NCI-H1048 (cell line): ENCODE results near the gene EIF4E.
"Not testable (repeated sequence)": the region's sequence is repeated elsewhere in the genome, so short reads cannot be mapped to it uniquely, and the experiment has no call there.

Source experiments
- DNase-seq: peaks from one replicate; lab custom pipeline; 2025; lab: John Stamatoyannopoulos, UW

The EIF4E gene

GRCh38 chr4:98932539-98932938 lies 3.6 kb upstream of the EIF4E start:
- DNase-seq: no peak

DNA sequence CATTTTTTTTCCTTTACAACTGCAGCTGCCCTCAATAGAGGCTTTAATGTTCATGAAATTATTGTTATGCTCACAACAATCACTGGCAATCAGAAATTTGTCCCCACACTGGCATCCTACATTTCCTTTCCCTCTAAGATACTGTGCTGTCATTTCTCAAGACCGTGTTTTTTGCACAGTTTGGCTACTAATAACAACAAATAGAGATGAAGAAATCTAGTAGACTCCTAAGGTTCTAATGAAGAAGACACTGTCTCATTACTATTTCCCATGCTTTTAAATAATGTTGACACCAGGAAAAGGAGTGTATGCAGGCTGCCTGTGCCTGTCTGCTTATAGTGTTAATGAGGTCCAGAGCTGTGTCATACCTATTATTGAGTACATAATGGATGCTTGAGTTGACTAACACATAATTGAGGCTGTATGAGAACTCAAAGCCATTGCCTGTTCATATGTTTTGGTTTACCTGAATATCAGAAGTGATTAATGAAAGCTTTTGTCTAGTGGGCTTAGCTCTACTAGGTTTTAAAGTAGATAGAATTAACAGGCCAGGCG lies 1.5 kb upstream of the EIF4E start:
- DNase-seq: no peak

DNA sequence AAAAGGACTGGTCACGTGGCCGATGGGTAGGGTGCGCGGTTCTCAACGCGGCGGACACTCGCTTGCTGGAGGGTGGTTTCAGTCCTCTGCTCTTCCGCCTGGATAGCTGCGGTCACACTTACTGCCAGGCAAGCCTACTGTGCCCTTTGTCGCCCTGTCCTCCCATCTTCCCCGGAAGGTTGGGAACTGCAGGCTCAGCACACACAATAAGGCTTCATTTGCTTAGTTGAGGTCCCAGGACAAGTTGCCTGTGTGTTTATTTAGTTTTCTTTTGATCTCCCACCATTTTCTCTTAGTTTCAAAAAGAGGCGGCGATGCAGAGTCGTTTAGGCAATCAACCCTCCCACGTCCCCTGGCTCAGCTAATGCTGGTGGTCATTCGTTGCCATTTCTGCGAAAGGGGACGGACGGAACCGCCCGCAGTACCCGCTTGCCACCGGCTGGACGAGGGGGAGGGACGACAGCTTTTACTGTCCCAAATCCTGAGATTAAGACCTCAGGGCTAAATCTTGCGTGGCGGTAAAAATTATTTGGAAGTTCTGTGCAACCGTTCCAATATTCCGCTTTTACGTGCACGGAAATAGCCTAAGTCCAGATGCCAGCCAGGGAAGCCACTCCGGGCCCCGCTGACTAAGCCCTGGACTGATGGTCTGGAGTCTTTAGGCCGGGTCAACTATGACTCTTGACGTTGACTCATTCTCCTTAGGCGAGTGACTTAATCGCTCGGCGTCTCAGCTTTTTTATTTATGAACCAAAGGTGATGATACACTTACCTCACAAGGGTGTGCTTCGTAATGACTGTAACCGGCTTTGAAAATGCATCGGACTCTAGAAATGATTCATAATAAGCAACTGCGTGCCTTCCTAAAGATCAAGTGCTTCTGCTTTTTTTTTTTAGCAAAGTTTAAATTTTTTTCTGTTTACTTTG lies 671 bp upstream of the EIF4E start:
- DNase-seq: no peak

- DNase-seq: peak; percentile 70
Observed at GRCh38 chr4:98928131-98928504, 815 bp downstream of the EIF4E start.

DNA sequence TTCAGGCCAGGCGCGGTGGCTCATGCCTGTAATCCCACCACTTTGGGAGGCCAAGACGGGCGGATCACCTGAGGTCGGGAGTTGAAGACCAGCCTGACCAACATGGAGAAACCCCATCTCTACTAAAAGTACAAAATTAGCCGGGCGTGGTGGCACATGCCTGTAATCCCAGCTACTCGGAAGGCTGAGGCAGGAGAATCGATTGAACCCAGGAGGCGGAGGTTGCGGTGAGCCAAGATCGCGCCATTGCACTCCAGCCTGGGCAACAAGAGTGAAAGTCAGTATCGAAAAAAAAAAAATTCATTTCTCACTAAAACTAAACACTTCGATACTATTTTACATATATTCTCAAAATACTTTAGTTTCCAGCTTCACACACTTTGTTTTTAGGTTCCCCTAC lies 2.7 kb downstream of the EIF4E start:
- not testable (repeated sequence) for DNase-seq

DNA sequence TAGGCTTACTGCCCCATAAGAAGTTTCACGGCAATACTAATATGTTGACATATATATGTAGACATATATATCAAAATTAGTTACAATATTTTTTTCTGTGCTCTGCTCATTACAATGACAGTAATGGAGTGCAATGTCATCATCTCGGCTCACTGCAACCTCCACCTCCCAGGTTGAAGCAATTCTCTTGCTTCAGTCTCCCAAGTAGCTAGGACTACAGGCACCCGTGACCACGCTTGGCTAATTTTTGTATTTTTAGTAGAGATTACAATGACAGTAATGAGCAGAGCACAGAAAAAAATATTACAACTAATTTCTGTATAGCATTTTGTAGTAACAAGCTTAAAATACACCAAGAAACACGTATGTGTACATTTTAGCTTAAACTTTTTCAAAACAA lies 7.6 kb downstream of the EIF4E start:
- DNase-seq: no peak

DNA sequence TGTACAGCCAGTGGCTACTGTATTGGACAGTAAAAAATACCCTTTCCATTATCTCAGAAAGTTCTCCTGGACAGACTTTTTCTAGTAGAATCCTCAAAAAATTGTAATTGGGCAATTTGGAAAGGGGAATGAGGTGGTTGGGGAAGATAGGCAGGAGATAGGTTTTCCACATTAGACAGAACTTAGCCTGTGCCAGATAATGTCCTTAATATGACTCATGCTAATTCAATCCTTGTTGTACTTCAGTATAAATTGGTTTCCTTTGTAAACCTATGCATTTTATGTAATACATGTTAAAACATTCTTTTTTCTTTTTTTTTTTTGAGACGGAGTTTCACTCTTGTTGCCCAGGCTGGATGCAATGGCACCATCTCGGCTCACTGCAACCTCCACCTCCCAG lies 8.9 kb downstream of the EIF4E start:
- no peak for DNase-seq

GRCh38 chr4:98910728-98911127 lies 18.2 kb downstream of the EIF4E start:
- not testable (repeated sequence) for DNase-seq

DNA sequence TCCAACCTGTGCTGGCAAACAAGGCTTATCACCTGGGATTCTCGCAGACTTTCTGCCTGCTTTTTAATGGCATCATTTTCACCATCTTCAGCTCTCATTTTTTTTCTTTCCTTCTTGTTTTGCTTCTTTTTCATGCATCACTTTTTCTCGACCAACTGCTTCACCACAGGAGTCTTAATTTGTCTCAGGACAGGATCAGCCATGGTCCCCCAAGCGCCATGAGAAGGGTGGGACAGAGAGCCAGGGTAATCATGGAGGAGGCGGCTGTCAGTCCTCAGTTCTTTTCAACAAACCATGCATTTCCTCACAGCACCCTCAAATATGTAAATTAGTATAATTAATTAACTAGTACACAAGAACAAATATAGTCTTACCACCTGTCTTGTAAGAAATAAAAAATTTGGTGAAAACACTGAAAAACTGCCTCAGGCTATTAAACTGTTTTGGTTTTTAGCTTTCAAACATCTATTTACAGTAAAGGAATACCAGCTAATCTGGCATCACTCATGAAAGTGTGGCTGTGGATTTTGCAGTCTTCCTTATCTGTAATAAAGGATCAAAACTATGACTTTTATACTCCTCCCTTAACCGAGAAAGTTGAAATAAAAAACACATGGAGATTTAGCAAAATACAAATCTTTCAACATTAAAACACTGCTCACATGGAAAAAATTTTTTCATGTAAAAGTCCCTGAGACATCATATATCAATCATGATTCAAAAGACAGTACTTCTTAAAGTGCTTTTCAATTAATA lies 19.1 kb downstream of the EIF4E start:
- no peak for DNase-seq

DNA sequence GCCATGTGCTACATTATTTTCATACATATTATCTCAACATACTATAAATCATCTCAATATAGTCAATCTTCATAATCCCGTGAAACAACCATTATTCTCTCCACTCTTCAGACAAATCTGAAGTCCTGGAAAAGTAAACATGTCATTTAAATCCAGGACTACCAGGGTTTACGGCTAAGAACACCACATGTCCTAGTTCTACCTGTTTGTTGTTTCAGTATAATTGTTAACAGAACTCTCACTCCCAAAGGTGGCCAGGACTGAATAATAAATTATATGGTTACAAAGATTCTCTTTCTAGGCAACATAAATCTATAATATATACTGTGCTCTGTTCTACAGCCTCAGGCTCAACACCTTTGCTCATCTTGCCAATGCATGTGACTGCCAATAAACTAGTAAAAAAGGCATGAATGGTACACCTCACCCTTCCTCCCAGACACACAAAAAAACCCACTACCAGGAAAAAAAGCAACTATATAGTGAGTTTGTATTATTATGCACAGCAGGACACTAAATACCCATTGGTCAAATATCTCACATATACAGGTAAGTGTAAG lies 20.1 kb downstream of the EIF4E start:
- no peak for DNase-seq

GRCh38 chr4:98908182-98908581 lies 20.8 kb downstream of the EIF4E start:
- no peak for DNase-seq

DNA sequence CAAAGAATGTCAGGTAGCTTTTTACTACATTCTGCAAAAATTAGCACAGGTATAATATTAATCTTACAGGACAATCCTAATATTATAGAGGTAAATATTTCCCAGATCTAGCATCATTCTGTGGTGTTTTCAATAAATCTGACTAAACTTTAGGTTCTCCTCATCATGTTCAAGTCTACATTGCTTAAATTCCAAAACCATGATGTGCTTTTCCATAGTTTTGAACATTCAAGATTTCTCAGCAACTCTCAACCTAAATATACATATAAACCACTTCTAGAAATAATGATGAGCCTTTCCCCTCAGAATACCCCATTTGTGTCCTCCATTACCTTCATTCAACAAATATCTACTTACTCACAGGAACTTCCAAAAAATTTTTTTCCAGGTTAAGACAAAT lies 23.1 kb downstream of the EIF4E start:
- DNase-seq: no peak

GRCh38 chr4:98905297-98905696 lies 23.6 kb downstream of the EIF4E start:
- DNase-seq: no peak

- no peak for DNase-seq
Observed at GRCh38 chr4:98903963-98904362, 25.0 kb downstream of the EIF4E start.

GRCh38 chr4:98903561-98903960 lies 25.4 kb downstream of the EIF4E start:
- no peak for DNase-seq

- DNase-seq: no peak
Observed at GRCh38 chr4:98899277-98899676, 29.7 kb downstream of the EIF4E start.

- no peak for DNase-seq
Observed at GRCh38 chr4:98891478-98892337, 37.2 kb downstream of the EIF4E start.

DNA sequence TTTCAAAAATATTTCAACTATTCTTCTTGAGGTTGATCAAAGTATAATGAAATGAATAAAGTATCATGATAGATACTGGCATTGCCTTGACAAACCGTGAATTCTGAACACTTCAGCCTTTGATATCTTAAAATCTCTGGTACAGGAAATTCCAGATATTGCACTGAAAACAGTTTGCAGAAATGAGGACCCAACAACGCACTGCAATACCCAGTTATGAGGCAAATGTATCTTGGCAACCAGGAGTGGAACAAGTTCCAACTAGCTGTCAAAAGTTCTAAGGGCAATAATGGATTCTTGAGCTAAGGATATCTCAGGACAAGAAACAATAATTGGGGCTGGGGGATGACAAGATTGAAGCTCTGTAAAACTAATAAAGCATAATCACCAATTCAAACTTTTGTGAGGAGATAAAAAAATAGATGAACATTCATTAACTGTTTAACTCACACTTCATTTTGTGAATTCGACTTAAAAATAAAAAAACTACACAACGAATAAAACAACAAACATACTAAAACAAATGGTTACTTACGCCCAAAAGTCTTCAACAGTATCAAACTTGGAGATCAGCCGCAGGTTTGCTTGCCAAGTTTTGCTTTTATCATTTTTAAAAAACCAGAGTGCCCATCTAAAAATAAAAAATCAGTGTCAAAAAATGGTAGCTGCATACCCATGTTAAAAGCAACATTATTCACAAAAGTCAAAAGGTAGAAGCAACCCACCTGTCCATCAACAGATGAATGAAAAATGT lies 38.1 kb downstream of the EIF4E start:
- no peak for DNase-seq

GRCh38 chr4:98887145-98887544 lies 41.8 kb downstream of the EIF4E start:
- no peak for DNase-seq

DNA sequence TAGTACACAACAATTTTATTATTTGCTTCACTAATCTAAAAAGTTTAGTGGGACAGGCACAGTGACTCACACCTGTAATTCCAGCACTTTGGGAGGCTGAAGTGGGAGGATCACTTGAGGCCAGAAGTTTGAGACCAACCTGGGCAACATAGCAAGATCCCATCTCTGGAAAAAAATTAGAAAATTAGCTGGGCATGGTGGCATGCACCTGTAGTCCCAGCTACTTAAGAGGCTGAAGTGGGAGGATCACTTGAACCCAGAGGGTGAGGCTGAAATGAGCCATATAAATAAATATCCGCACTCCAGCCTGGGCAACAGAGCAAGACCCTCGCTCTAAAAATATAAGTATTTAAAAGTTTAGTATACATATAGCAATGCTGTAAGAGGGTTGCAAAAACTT lies 42.6 kb downstream of the EIF4E start:
- not testable (repeated sequence) for DNase-seq

DNA sequence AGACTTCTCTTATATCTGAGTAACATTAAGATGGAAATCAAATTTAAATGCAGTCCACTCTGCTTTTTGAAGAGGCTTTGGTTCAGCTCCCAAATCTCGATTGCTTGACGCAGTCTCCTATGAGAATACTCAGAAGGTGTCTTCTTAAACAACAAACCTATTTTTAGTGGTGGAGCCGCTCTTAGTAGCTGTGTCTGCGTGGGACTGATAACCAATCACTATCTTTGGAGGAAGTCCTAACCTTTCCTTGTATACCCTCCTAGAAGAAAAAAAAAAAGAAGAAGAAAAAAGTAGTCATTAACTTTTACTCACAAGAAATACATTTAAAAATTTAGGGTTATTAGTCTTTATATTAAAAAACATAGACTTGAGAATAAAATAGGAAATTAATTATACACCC lies 48.0 kb downstream of the EIF4E start:
- not testable (repeated sequence) for DNase-seq
